Mesodermal cell (in vitro differentiated cells): ENCODE results near the gene CRYBA2.

Experiments used
- H3K27ac ChIP-seq: 2 replicates; pipeline ENCODE4 v1.7.0; 2013; ENCODE audit warnings: mild to moderate bottlenecking, low read depth, low read length, moderate library complexity; ENCODE audit not compliant: severe bottlenecking
- H3K36me3 ChIP-seq: 2 replicates; pipeline ENCODE4 v1.7.1; 2013; ENCODE audit warnings: mild to moderate bottlenecking, low read length, moderate library complexity; ENCODE audit not compliant: control insufficient read depth, insufficient read depth
- H3K4me1 ChIP-seq: one replicate; pipeline ENCODE4 v1.7.1; 2013; ENCODE audit warnings: mild to moderate bottlenecking, low read length; ENCODE audit not compliant: insufficient read depth, control insufficient read depth, poor library complexity, severe bottlenecking
- H3K4me3 ChIP-seq: 2 replicates; pipeline ENCODE4 v1.7.0; 2013; ENCODE audit warnings: low read length, control low read depth, mild to moderate bottlenecking; ENCODE audit not compliant: insufficient read depth, poor library complexity, severe bottlenecking; ENCODE audit errors: extremely low read depth
- H3K9me3 ChIP-seq: 2 replicates; pipeline ENCODE4 v1.7.1; 2013; ENCODE audit warnings: mild to moderate bottlenecking, low read length, moderate library complexity; ENCODE audit not compliant: control insufficient read depth
- WGBS, 2 experiments: methylation state at CpG; one replicate each; pipeline ENCODE4 v1.1.5; 2013; ENCODE audit warnings: missing lambda C conversion rate in 2 of 2; ENCODE audit not compliant: insufficient coverage in 2 of 2; 5-methylcytosine and 5-hydroxymethylcytosine counted together

Gene CRYBA2

DNA sequence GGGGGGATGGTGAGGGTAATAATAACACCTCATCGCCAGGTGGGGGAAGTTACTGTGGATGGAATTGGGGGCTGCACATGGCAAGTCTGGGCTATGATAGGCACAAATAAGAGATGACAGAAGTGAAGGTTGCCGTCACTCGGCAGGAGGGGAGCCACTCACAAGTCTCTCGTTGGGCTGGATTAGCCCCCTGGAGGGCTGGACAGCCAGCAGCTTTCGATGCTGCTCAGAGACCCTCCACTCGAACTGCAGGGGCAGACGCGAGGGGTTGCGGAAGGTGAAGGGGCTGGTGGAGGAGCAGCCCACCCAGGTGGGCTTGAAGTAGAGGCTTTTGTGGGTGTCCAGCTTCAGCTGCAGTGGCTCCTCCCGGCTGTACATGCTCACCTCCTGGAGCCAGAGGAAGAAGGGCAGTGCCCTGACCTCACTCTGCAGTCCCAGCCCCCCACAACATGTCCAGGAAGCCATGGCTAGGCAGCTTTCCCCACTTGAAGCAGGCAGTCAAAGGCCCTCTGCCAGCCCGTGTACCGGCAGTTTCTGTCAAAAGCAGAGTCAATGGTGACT is 29.9 kb upstream of the CRYBA2 start:
- H3K27ac ChIP-seq: no peak overlapping the region
- 90 to 91% methylated on average over 10 to 12 of the region's 12 CpGs for WGBS, 2 experiments

DNA sequence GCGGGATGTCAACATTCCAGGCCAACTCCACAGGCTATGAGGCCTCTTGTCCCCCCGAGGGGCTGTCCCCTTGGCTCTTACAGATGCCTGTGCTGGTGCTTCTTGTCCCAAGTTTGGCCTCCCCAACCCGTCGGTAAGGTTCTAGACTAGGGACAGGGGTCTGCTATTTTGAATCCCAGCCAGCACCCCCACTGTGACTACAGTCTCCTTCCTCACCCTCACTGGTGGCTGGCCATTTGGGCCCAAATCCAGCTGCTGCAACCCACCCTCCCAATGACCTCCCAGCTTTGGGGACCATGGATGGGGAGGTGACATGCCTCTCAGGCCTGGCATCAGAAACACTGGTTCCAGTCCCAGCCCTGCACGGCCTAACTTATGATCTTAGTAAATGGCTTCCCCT is 29.4 kb upstream of the CRYBA2 start:
- H3K4me1 ChIP-seq: no peaks in the 10 kb centered on the region
- H3K4me3 ChIP-seq: no peak overlapping the region
- H3K9me3 ChIP-seq: no peaks in the 10 kb centered on the region
- no peak overlapping the region for H3K27ac ChIP-seq
- WGBS, 2 experiments: 78 to 88% methylated on average over 2 to 4 of the region's 5 CpGs
- no peaks in the 10 kb centered on the region for H3K36me3 ChIP-seq

More for the DNA sequence above, 29.9 kb upstream of the CRYBA2 start:
- no peaks in the 10 kb centered on the region for H3K9me3 ChIP-seq
- no peaks in the 10 kb centered on the region for H3K4me1 ChIP-seq
- H3K4me3 ChIP-seq: no peak overlapping the region
- H3K36me3 ChIP-seq: no peaks in the 10 kb centered on the region

DNA sequence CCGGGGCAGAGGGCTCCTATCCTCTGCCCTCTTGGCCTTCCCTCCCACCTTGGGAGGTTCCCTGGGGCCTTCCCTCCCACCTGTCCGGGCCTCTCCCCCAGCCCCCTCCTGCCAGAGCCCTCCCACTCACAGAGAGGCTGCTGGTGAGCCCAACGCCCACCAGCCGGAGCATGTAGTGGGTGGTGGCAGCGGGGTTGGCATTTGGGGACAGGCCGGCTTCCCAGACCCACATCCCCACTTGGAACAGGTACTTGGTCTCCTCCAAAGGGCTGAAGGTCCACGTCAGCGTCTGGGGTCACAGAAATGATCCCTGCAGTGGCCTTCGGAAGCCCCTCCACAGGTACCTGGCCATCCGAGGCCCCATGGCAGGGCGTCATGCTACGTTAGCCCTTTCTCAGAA is 28.8 kb upstream of the CRYBA2 start:
- 88 to 94% methylated on average over 7 to 11 of the region's 12 CpGs for WGBS, 2 experiments
- no peaks in the 10 kb centered on the region for H3K9me3 ChIP-seq
- H3K4me3 ChIP-seq: no peak overlapping the region
- H3K36me3 ChIP-seq: no peaks in the 10 kb centered on the region
- H3K4me1 ChIP-seq: no peaks in the 10 kb centered on the region
- no peak overlapping the region for H3K27ac ChIP-seq

DNA sequence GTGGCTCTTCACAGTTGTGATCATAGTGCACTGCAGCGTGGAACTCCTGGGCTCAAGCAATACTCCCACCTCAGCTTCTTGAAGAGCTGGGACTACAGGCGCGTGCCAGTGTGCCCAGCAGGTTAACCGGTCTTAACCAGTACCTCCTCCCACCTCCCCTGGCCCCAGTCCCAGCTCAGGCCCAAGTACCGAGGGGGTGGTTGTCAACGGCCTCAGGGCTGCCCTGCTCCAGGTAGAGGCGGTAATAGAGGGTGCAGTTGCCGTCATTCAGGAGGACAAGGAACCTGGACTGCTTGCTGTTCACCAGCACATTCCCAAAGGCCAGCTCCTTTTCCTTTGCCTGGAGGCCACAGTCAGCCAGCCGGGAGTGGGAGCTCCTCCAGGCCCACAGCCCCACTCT is 28.4 kb upstream of the CRYBA2 start:
- Histone ChIP-seq H3K4me1 (no peaks in the 10 kb centered on the region), H3K27ac (no peak overlapping the region), H3K4me3 (no peak overlapping the region), H3K9me3 (no peaks in the 10 kb centered on the region), H3K36me3 (no peaks in the 10 kb centered on the region)
- 80 to 90% methylated on average over 8 to 9 of the region's 9 CpGs for WGBS, 2 experiments

DNA sequence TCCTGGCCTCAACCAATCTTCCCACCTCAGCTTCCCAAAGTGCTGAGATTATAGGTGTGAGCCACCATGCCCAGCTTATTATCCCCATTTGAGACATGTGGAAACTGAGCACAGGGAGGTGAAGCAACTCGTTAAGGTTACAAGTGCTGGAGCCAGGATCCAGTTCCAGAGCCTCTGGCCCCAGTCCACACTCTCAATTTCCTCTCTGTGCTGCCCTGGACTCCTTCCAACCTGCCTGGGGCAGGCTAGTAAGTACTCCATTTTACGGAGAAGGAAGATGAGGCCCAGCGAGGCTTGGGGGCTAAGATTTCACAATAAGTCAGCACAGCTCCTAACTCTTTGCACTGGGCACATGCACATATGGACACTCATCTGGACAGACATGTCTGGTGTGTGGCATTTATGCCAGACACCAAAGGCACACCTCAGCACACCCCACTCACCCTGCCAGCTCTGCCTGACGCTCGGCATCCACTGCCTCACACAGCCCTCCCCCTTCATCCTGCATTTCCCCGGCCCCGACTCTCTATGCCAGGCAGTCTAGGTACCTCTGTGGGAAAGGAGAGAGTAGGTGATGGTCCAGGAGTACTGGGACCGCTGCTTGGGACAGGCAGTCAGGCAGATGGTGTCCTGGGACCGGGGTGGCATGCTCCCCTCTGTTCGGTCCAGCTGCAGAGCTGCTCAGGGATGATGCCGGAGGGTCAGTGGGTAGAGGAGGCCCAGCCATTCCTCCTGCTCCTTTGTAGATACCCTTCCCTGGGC is 27.6 kb upstream of the CRYBA2 start:
- no peaks in the 10 kb centered on the region for H3K4me1 ChIP-seq
- no peak overlapping the region for H3K4me3 ChIP-seq
- no peak overlapping the region for H3K27ac ChIP-seq
- no peaks in the 10 kb centered on the region for H3K9me3 ChIP-seq
- H3K36me3 ChIP-seq: no peaks in the 10 kb centered on the region
- WGBS, 2 experiments: 85 to 88% methylated on average over 6 to 7 of the region's 11 CpGs

DNA sequence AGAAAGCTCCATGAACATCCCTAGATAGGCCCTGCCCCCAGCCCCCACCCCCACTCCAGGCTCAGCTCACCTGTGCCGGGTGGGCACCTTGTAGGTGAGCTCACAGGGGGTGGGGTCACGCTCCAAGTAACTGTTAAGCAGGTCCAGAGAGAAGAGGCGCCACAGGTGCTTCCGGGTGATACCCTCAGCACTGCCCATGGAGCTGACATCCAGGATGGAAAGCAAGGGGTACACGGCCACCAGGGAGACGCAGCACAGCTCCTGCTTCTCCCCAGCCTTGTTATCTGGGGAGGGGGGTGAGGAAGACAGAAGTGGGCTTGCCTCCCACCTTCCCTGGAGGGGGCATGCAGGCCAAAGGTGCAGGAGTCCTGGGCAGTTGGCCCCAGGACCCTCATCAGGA is 26.2 kb upstream of the CRYBA2 start:
- no peaks in the 10 kb centered on the region for H3K36me3 ChIP-seq
- no peaks in the 10 kb centered on the region for H3K4me1 ChIP-seq
- no peak overlapping the region for H3K27ac ChIP-seq
- H3K4me3 ChIP-seq: no peak overlapping the region
- no peaks in the 10 kb centered on the region for H3K9me3 ChIP-seq
- 75 to 81% methylated on average over 5 to 6 of the region's 6 CpGs for WGBS, 2 experiments

DNA sequence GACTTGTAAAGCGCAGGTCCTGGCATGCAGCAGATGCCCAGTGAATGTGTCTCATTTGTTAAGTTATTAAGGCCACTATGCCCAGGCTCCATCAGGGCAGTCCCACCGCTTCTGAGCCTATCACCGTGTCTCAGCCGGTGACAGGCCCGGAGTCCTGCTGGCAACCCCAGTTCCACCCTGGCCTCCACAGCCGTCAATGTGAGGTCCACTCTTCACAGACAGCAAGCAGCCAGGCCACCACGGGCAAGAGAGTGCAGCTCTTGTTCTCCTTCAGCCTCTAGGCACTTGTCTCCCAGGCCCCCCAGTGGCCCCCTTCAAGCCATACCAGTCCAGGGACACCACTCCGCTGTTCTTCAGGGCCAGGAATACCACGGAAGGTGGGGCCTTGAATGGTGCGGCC is 25.5 kb upstream of the CRYBA2 start:
- H3K4me1 ChIP-seq: no peaks in the 10 kb centered on the region
- no peaks in the 10 kb centered on the region for H3K36me3 ChIP-seq
- no peak overlapping the region for H3K27ac ChIP-seq
- no peak overlapping the region for H3K4me3 ChIP-seq
- no peaks in the 10 kb centered on the region for H3K9me3 ChIP-seq
- WGBS, 2 experiments: 87 to 92% methylated on average over 10 of the region's 10 CpGs

DNA sequence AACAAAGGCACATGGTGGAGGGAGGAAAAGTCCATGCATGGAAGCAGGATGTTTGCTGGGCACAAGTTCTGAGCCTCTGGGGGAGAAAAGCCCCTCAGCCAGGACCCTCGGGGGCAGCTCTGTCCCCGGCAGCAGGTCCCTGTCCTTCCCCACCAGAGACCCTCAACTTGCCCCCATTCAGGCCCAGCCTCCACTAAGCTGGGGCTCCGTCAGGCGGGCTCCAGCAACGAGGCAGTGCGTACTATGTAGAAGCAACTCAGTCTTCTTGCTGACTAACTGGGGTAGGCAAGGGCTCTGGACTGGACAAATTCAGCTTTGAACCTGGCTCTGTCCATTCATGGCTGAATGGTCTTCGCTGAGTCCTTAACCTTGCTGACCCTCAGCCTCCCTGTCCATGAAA is 25.1 kb upstream of the CRYBA2 start:
- Histone ChIP-seq H3K4me1 (no peaks in the 10 kb centered on the region), H3K27ac (no peak overlapping the region), H3K9me3 (no peaks in the 10 kb centered on the region), H3K36me3 (no peaks in the 10 kb centered on the region), H3K4me3 (no peak overlapping the region)
- WGBS, 2 experiments: 78 to 95% methylated on average over 5 to 7 of the region's 7 CpGs

DNA sequence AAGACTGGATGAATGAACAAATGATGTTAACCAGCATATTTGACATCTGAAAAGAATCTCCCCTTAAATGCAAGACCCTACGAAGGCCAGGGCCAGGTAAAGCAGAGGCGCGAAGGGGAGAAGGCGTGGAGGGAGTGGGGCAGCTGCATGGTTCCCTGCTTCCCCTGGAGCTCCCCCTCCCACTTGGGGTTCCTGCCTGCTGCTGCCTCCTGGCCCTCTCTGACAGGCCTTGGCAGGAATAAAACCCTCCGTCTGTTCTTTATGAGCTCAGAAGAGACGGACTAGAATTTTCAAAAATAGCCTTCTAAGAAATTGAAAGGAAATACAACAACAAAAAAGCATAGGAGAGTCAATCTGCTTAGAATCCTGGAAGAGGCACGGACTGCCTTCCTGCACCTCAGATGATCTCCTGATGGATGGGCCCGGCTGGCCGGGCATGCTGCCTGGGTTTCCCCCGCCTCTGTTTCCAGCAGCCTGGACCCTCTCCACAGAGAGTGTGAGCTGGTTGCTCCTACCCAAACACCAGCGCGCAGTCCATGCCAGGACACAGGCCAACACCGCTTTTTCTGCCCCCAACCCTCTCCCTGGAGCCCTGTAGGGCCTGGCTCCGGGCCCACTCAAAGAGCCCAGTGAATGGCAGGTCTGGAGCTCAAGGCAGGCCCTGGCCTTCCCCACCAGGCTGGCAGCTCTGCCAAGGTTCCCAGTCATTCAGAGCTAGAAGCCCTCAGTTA is 24.1 kb upstream of the CRYBA2 start:
- Histone ChIP-seq H3K27ac (no peak overlapping the region), H3K4me3 (no peak overlapping the region), H3K4me1 (no peaks in the 10 kb centered on the region), H3K36me3 (no peaks in the 10 kb centered on the region), H3K9me3 (no peaks in the 10 kb centered on the region)
- WGBS, 2 experiments: 84 to 88% methylated on average over 8 to 9 of the region's 14 CpGs

DNA sequence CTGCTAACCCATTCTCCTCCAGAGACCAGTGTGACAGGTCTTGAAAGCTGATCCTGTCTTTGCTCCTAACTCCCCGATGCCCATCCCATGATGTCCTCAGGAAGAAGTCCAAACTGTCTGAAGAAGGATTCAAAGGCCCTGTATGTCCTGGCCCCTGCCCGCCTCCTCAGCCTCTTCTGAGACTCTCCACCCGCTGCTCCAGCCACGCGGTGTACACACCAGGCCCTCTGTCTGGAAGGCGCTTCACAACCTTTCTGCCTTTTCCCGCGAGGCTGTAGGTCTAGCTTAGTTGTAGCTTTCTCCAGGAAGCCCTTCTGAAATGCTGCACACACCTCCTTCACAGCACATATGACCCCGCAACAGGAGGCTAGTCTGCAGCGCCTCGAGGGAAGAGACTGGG is 23.5 kb upstream of the CRYBA2 start:
- H3K4me1 ChIP-seq: no peaks in the 10 kb centered on the region
- no peak overlapping the region for H3K4me3 ChIP-seq
- no peaks in the 10 kb centered on the region for H3K9me3 ChIP-seq
- H3K36me3 ChIP-seq: no peaks in the 10 kb centered on the region
- 90 to 93% methylated on average over 9 to 11 of the region's 11 CpGs for WGBS, 2 experiments
- H3K27ac ChIP-seq: no peak overlapping the region

DNA sequence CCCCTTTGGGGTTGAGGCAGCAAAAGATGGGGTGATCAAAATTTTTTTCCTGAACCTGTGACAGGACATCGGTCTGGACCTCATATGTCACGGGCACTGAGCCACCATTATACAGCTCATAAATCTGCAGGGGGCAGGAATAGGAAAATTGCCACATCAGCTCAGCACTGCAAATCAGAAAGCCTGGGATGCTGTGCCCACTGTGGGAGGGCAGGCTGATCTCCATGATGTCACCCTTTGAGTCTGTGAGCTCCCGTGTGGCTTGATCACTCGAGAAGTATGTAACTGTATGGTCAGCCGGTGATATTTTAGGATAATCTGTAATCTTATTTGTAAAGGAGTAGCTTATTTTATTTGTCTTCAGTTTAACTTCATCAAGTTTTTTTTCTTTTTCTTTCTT is 17.7 kb upstream of the CRYBA2 start:
- H3K4me3 ChIP-seq: no peak overlapping the region
- WGBS, 2 experiments: 94 to 100% methylated on average over 2 of the region's 5 CpGs
- no peaks in the 10 kb centered on the region for H3K9me3 ChIP-seq
- no peak overlapping the region for H3K27ac ChIP-seq
- no peaks in the 10 kb centered on the region for H3K36me3 ChIP-seq
- H3K4me1 ChIP-seq: no peaks in the 10 kb centered on the region
